PC-3 (cell line): ENCODE measurements around the gene TXN.

ENCODE experiments used
- CTCF ChIP-seq: fragments of 300-600 bp; sonication (generic); conservative IDR thresholded peaks from 2 replicates; pipeline ENCODE4 v1.5.1; 2017; ENCODE audit warnings: antibody characterized with exemption, low read depth, mild to moderate bottlenecking, low read length
- EZH2 ChIP-seq: fragments of 300-600 bp; sonication (generic); IDR thresholded peaks from one replicate; pipeline ENCODE4 v1.6.1; 2017; ENCODE audit warnings: antibody characterized with exemption, mild to moderate bottlenecking, low read length; ENCODE audit not compliant: unreplicated experiment

- no peak for TF ChIP-seq CTCF
- no peak for TF ChIP-seq EZH2
These were observed 5.3 kb upstream of the TXN start for GRCh38 chr9:110261632-110262031.
